Measurements from ENCODE around the gene NR2F6.

- TF ChIP-seq CTCF (tag by site-specific recombination; IDR thresholded peaks at IDR 0.05) (no peak), ZNF560 (tag by site-specific recombination; IDR thresholded peaks at IDR 0.05; ENCODE audit: borderline replicate concordance) (no peak), ZBTB7A (tag by site-specific recombination; IDR thresholded peaks at IDR 0.05; ENCODE audit: low read depth) (no peak)
Measured at GRCh38 chr19:17202249-17202648, 43.5 kb downstream of the NR2F6 start.

Data from HEK293 (cell line).